ENCODE data around the gene ZNF213.
A peak's percentile ranks its signal among the peaks of the same experiment; 100 is the strongest.

Gene ZNF213

GRCh38 chr16:3112881-3113574 lies 21.8 kb upstream of the ZNF213 start:
- peak overlapping the region; percentile 81; the same call in 1 of the 2 replicates for H3K27ac ChIP-seq (ENCODE audit: extremely low read depth, low read depth, low read length)
- POLR2A ChIA-PET: interaction anchor here (0.6 to 3.8 kb wide), 4 partner anchors 16 to 513 kb away, joined by 3 to 14 read pairs (median 3); no protein-coding TSS in a partner anchor
- TF ChIP-seq SP2 (tag by site-specific recombination; IDR thresholded peaks at IDR 0.05) (no peak), BCL11A (tag by site-specific recombination; IDR thresholded peaks at IDR 0.05; ENCODE audit: low read depth) (no peak), ZBTB48 (tag by site-specific recombination; IDR thresholded peaks at IDR 0.05) (no peak), ZNF202 (tag by site-specific recombination; IDR thresholded peaks at IDR 0.05; ENCODE audit: borderline replicate concordance) (no peak), INSM2 (tag by site-specific recombination; IDR thresholded peaks at IDR 0.05) (no peak), ZNF677 (tag by site-specific recombination; IDR thresholded peaks at IDR 0.05) (no peak), ZNF473 (tag by site-specific recombination; IDR thresholded peaks at IDR 0.05) (no peak), ZSCAN4 (tag by site-specific recombination; IDR thresholded peaks at IDR 0.05) (no peak), EGR2 (tag by site-specific recombination; IDR thresholded peaks at IDR 0.05; ENCODE audit: low read depth) (no peak), PATZ1 (tag by site-specific recombination; IDR thresholded peaks at IDR 0.05) (peak; percentile 9; the same call in 1 of the 2 replicates), ZSCAN18 (tag by site-specific recombination; IDR thresholded peaks at IDR 0.05) (no peak), ZNF777 (tag by site-specific recombination; IDR thresholded peaks at IDR 0.05; ENCODE audit: borderline replicate concordance) (no peak), ZNF639 (tag by site-specific recombination; IDR thresholded peaks at IDR 0.05) (no peak), ZNF48 (tag by site-specific recombination; IDR thresholded peaks at IDR 0.05) (no peak), ZNF521 (tag by site-specific recombination; IDR thresholded peaks at IDR 0.05) (no peak), ZBTB7A (tag by site-specific recombination; IDR thresholded peaks at IDR 0.05; ENCODE audit: low read depth) (0 out of 2 replicates have a peak, but pooled peaks have one; percentile 4), ZNF174 (tag by site-specific recombination; IDR thresholded peaks at IDR 0.05) (no peak), KLF8 (tag by site-specific recombination; IDR thresholded peaks at IDR 0.05) (no peak), ZBTB8A (tag by site-specific recombination; IDR thresholded peaks at IDR 0.05) (no peak), ZNF624 (tag by site-specific recombination; IDR thresholded peaks at IDR 0.05) (no peak), ZNF670 (tag by site-specific recombination; IDR thresholded peaks at IDR 0.05; ENCODE audit: low read depth) (no peak), ZNF26 (tag by site-specific recombination; IDR thresholded peaks at IDR 0.05) (no peak), ZNF112 (tag by site-specific recombination; IDR thresholded peaks at IDR 0.05) (no peak), ZBTB17 (tag by site-specific recombination; IDR thresholded peaks at IDR 0.05) (peak; percentile 70; the same call in 1 of the 2 replicates), AEBP2 (tag by site-specific recombination; IDR thresholded peaks at IDR 0.05; ENCODE audit: borderline replicate concordance) (no peak)

More at GRCh38 chr16:3112881-3113574, 21.8 kb upstream of the ZNF213 start:
- CTCF ChIA-PET: interaction anchor here (0.8 to 3.1 kb wide), 5 partner anchors 16 to 53 kb away, joined by 4 to 14 read pairs (median 5); no protein-coding TSS in a partner anchor
- Histone ChIP-seq H3K36me3 (ENCODE audit: control insufficient read depth in 2 of 2, insufficient read depth in 1 of 2, low read length in 2 of 2) (peaks cover 0 to 36% of the 10 kb centered on the region in 2 experiments; a peak in 2 of 3 replicates), H3K4me3 (ENCODE audit: low read depth, low read length) (peak overlapping the region; percentile 74), H3K9me3 (ENCODE audit: control insufficient read depth, insufficient read depth, low read depth, low read length) (no peaks in the 10 kb centered on the region), H3K4me1 (ENCODE audit: control insufficient read depth, insufficient read depth, low read length) (peaks cover 4% of the 10 kb centered on the region)

All from HEK293 (cell line).